Stimulated activated CD4-positive, alpha-beta T cell treated with anti-CD3 and anti-CD28 coated beads, Interleukin-1b, Interleukin-23, amount 100 ng/mL, for 4 hours (primary cell): ENCODE measurements around the gene BOD1.
A peak's percentile ranks its signal among the peaks of the same experiment; 100 is the strongest.
"Not testable (repeated sequence)": the region's sequence is repeated elsewhere in the genome, so short reads cannot be mapped to it uniquely, and the experiment has no call there.

ENCODE experiments used
- DNase-seq, 2 donors: peaks; one replicate each; pipeline ENCODE4 v3.0.0-alpha.2; 2020; ENCODE audit warnings: low read depth in 2 of 2

BOD1 gene

GRCh38 chr5:173615884-173616576, 420 bp downstream of the BOD1 start:
- DNase-seq: peak; percentile 50 to 58

GRCh38 chr5:173614591-173614990, 1.9 kb downstream of the BOD1 start:
- no peak for DNase-seq

- DNase-seq: no peak
These were observed 2.9 kb downstream of the BOD1 start for GRCh38 chr5:173613433-173614159.

- no peak for DNase-seq
These were observed 3.5 kb downstream of the BOD1 start for GRCh38 chr5:173612948-173613347.

GRCh38 chr5:173611706-173612105, 4.7 kb downstream of the BOD1 start:
- no peak for DNase-seq

- DNase-seq: no peak
These were observed 12.3 kb downstream of the BOD1 start for GRCh38 chr5:173604141-173604540.

DNA sequence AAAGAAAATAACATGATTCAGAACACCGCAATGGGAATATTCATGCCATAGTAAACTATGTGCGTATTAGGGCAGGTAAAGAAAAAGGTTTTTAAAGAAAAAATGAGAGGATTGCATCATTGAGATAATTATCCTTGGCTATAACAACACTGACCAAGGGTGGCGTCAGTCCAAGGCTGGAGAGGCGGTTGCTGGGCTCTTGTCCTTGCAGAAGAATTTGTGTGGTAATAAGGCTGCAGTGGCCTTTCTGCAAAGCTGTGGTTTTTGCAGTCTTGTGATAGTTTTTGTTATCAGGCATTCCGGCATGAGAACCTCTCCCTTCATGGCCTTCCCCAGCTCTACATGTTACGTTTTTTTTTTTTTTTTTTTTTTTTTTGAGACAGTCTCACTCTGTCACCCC, 14.0 kb downstream of the BOD1 start:
- no peak for DNase-seq

DNA sequence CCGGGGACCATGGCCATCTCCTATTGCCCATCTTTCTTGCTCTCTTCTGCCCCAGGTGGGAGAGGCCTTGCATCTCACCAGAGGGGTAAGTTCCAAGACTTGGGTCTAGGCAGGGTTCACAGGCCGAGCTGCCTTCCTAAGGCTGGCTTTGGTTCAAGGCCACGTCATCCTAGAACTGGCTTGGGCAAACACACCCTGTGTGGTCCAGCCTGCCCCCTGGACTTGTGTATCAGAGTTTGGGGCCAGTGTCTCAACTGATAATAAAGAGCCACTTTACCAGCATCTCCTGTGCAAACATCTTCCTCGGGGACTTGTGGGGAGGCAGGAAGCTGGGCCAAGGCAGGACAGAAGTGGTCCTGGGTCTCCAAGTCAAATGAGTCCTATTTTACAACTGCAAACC, 17.8 kb downstream of the BOD1 start:
- no peak for DNase-seq

DNA sequence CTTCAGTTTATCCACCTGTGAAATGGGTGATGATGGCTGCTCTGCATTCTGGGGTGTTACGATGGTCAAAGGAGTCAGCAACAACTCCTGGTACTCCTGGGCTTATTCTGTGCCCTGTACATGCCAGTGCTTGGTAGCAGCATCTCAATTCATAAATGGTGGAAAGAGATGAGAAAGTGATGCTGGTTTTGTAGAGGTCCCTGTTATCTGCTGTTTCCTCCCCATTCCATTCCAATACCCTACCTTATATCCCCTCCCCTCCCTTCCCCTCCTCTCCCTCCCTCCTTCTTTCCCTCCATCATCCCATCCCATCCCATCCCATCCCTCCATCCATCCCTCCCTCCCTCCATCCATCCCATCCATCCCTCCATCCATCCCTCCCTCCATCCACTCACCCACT, 19.1 kb downstream of the BOD1 start:
- DNase-seq: no peak

DNA sequence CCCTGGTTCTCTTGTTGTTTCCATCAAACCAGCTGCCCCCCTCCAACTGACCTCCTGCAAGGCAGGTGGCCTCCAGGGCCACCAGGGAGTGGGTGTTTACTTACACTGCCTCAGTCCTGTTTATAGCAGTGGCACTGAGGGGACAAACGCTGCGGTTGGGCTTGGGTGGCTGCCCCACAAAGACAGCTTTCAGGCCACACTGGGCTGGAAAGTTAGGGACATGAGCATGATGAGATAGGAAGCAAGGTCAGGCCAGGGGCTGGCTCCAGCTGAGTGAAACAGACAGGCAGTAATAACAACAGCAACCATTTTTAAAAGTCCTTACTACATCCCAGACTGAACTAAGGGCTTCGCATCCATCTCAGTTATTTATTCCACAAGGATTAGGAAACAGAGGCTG, 20.6 kb downstream of the BOD1 start:
- DNase-seq: no peak

DNA sequence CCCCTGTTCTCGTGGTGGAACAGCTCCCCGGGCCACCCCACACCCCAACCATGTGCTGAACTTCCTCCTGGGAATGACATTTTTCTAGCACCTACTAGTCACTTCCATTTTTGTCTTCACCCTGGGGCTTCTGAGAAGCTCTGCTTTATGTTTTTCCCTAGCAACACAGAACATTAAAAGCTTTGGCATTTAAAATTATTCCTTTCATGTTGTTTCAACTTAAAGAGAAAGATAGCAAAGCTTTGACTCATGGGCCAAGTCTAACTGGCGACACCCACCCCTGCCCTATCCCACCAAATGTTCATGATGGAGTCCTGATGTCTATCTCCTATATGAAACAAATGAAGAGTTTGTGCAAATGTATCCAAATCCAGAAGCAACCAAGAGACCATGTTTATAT, 22.4 kb downstream of the BOD1 start:
- DNase-seq: no peak

DNA sequence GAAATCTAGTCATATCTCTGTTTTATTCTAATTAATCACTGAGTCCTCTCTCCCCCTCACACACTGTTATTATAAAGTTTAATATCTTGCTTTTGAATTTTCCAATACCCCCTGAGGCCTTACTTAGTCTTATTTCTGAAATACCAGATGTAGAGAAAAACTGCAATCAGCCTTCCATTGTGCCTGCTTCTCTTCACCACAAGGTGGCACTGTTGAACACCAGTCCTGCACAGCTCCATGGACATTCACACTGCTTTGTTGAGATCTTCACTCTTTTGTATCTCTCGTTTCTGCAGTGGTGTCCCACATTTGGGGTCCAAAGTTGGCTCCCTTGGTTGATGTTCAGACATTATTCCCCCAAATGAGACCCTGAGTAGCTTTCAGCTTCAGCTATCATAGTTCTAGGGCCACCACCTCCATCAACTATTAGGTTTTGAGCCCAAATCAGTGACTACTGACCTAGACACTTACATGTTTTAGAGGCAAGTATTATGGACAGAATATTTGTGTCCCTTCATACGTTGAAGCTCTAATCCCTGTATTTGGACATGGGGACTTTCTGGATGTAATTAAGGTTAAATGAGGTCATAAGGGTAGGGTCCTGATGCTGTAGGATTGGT, 24.3 kb downstream of the BOD1 start:
- no peak for DNase-seq

GRCh38 chr5:173591056-173591514, 25.4 kb downstream of the BOD1 start:
- DNase-seq: no peak

GRCh38 chr5:173590436-173591055, 25.9 kb downstream of the BOD1 start:
- DNase-seq: no peak

DNA sequence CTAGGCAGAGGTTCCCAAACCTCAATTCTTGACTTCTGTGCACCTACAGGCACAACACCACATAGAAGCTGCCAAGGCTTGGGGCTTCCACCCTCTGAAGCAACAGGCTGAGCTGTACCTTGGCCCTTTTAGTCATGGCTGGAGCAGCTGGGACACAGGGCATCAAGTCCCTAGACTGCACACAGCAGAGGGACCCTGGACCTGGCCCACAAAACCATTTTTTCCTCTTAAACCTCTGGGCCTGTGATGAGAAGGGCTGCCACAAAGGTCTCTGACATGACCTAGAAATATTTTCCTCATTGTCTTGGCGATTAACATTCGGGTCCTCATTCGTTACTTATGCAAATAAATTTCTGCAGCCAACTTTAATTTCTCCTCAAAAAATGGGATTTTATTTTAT, 30.3 kb downstream of the BOD1 start:
- DNase-seq: not testable (repeated sequence)

DNA sequence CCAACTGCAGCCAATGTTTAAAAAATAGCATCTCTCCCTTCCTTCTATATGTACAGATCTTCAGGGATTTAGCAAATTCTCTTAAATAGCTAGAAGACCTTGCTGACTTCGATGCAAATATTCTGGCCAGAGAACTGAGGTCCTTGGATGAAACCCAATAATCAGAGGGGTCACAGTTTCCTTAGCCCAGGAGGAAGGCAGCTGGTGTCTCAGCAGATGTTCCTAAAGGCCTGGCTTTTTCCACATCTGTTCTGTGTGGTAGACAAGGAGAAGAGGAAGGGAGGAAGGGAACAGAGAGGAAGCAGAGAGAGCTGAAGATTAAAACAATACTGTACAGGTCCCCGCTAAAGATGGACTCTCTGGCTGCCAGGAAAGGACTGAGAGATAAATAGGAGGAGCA, 33.1 kb downstream of the BOD1 start:
- no peak for DNase-seq

- DNase-seq: no peak
These were observed 34.0 kb downstream of the BOD1 start for GRCh38 chr5:173582216-173583111.

GRCh38 chr5:173581408-173582215, 34.8 kb downstream of the BOD1 start:
- peak; percentile 5 to 20 for DNase-seq

DNA sequence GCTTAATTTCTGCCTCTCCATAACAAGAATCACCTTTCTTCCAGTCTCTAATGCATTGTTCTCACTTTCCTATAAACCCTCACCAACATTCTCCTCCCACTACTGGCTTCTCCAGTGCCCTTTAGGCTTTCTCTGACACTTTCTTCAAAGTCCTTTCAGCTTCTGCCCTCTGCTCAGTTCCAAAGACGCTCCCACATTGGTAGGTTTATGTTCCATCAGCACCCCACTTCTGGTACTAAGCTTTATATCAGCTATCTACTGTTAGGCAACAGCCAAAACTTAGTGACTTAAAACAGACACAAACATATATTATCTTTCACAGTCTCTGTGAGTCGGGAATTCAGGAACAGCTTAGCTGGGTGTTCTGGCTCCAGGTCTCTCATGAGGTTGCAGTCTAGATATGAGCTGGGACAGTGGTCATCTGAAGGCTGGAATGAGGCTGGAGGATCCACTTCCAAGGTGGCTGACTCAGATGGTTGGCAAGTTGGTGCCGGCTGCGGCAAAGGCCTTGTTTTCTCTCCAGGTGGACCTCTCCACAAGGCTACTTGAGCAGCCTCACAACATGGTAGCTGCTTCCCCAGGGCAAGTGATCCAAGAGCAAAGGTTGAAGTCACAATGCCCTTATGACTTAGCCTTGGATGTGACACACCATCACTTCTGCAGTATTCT, 37.4 kb downstream of the BOD1 start:
- DNase-seq: no peak

DNA sequence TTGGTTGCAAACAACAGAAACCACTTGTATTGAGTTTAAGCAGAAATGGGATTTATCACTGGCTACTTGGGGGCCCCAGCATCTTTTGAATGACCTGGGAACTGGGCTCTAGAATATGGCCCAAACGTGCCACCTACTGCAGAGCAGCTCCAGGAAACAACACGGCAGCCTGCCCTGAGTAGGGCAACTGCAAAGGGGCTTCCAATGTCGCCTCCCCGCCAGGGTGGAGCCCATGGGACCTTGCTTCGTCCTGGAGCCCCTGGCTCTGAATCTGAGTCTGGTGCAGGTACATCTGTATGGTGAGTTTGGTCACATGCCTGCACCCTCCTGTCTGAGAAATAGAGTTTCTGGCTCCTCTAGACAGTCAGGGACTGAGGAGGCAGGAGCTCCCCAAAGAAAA, 38.6 kb downstream of the BOD1 start:
- no peak for DNase-seq
